K562 (cell line): ENCODE measurements around the gene NPAS2. TPM values are rescaled to one million over a fixed set of nuclear protein-coding genes. Genes with fewer than 3 reads are reported as not detected.

Experiments used
- ATAC-seq: fragments of 200-7000 bp; cut with Tn5 transposase; 3 replicates; pipeline ENCODE4 v1.9.1; 2020; ENCODE audit warnings: moderate library complexity
- BruUV-seq: library from RNA; stranded (reverse); fragments of 400-500 nt; replicated peaks from 2 replicates; lab custom pipeline; 2021; lab: Mats Ljungman, UMichigan
- CTCF ChIA-PET: fragments of 300-600 bp; formaldehyde crosslinking; extraction: SDS; loops from one replicate; lab custom pipeline; 2021; ENCODE audit warnings: low intra/inter-chr PET ratio; lab: Yijun Ruan, JAX
- POLR2A ChIA-PET: fragments of 300-600, 350-650 bp; sonication (Branson Sonifier 250); formaldehyde crosslinking; extraction: SDS; loops from one replicate; lab custom pipeline; 2021; ENCODE audit warnings: antibody characterized with exemption, inconsistent platforms; lab: Yijun Ruan, JAX
- DNase-seq, 4 experiments: peaks; one replicate each; pipeline versions ENCODE4 v3.0.0 to v3.0.0-alpha.2; 2011 to 2018; ENCODE audit warnings: low spot score in 3 of 4, mixed read lengths in 3 of 4; ENCODE audit errors: extremely low read depth in 1 of 4
- FAIRE-seq: peaks from 2 replicates; lab custom pipeline; 2011; peaks lifted over from hg19 to GRCh38; lab: Jason Lieb, UNC
- H2AFZ ChIP-seq: 2 replicates; pipeline ENCODE4 v1.6.0; 2011; ENCODE audit warnings: low read depth, low read length, control low read depth, inconsistent platforms
- H3K27ac ChIP-seq: fragments of 200-600 bp; 3 replicates; pipeline ENCODE4 v1.8.0; 2011; ENCODE audit warnings: low read depth, mild to moderate bottlenecking, control low read depth, inconsistent platforms, low read length, moderate library complexity, mixed read lengths; ENCODE audit errors: extremely low read depth
- H3K27me3 ChIP-seq, 2 experiments: fragments of 300-600 bp in 1 of 2; 2 replicates in 1 of 2; 3 replicates in 1 of 2; pipeline versions ENCODE4 v1.6.0 to v1.8.0; 2011; ENCODE audit warnings: inconsistent platforms in 2 of 2, low read length in 2 of 2, mild to moderate bottlenecking in 1 of 2, mixed read lengths in 1 of 2, moderate library complexity in 1 of 2; ENCODE audit not compliant: control insufficient read depth in 2 of 2, insufficient read depth in 2 of 2
- H3K36me3 ChIP-seq: fragments of 300-600 bp; 3 replicates; pipeline ENCODE4 v1.8.0; 2011; ENCODE audit warnings: mild to moderate bottlenecking, low read length, inconsistent platforms; ENCODE audit not compliant: control insufficient read depth, insufficient read depth
- H3K4me1 ChIP-seq, 2 experiments: fragments of 200-600 bp in 1 of 2; replicated peaks in 1 of 2; 2 replicates in 1 of 2; 3 replicates in 1 of 2; pipeline versions ENCODE4 v1.5.1 to v1.8.0; 2011; ENCODE audit warnings: inconsistent platforms in 2 of 2, low read length in 2 of 2, mild to moderate bottlenecking in 1 of 2, mixed read lengths in 1 of 2, moderate library complexity in 1 of 2; ENCODE audit not compliant: control insufficient read depth in 2 of 2, insufficient read depth in 2 of 2
- H3K4me2 ChIP-seq: 2 replicates; pipeline ENCODE4 v1.6.1; 2011; ENCODE audit warnings: low read length, control low read depth, inconsistent platforms, mixed read lengths; ENCODE audit not compliant: insufficient read depth
- H3K4me3 ChIP-seq: fragments of 200-600 bp; sonication (generic), shearing (Covaris generic); 2 replicates; pipeline ENCODE4 v1.5.1; 2016; ENCODE audit warnings: control low read depth, inconsistent platforms
- H3K79me2 ChIP-seq: fragments of 200-600 bp; 3 replicates; pipeline ENCODE4 v1.8.0; 2011; ENCODE audit warnings: low read length, inconsistent platforms; ENCODE audit not compliant: control insufficient read depth, insufficient read depth
- H3K9ac ChIP-seq, 2 experiments: 2 replicates each; pipeline versions ENCODE4 v1.6.0 to v1.6.1; 2011; ENCODE audit warnings: low read depth in 2 of 2, low read length in 2 of 2, control low read depth in 1 of 2, inconsistent platforms in 1 of 2, mild to moderate bottlenecking in 1 of 2, mixed read lengths in 1 of 2; ENCODE audit not compliant: insufficient read depth in 1 of 2
- H3K9me1 ChIP-seq: one replicate; pipeline ENCODE4 v1.6.0; 2011; ENCODE audit warnings: inconsistent platforms, mild to moderate bottlenecking, low read length, moderate library complexity; ENCODE audit not compliant: control insufficient read depth, insufficient read depth
- H3K9me3 ChIP-seq: replicated peaks from 2 replicates; pipeline ENCODE4 v1.5.1; 2011; ENCODE audit warnings: low read depth, low read length, inconsistent platforms; ENCODE audit not compliant: control insufficient read depth, insufficient read depth
- H4K20me1 ChIP-seq: replicated peaks from 2 replicates; pipeline ENCODE4 v1.6.1; 2011; ENCODE audit warnings: low read length, inconsistent platforms, mixed read lengths; ENCODE audit not compliant: control insufficient read depth, insufficient read depth
- BRD9 ChIP-seq: fragments of 450-650 bp; IDR thresholded peaks from 2 replicates; pipeline ENCODE4 v1.6.1; 2018; ENCODE audit warnings: low read depth; ENCODE audit not compliant: partially characterized antibody
- CREB1 ChIP-seq, 2 experiments: sonication (generic) in 1 of 2; formaldehyde crosslinking in 1 of 2; IDR thresholded peaks; 2 replicates each; pipeline versions ENCODE4 v1.6.1 to v1.8.0; 2012 to 2022; ENCODE audit warnings: inconsistent platforms in 1 of 2, mild to moderate bottlenecking in 1 of 2, missing genetic modification reagents in 1 of 2, moderate library complexity in 1 of 2
- ESRRB ChIP-seq: fragments of 250-450 bp; sonication (Bioruptor Pico); IDR thresholded peaks from 2 replicates; pipeline ENCODE4 v1.5.0; 2020; ENCODE audit warnings: mild to moderate bottlenecking, moderate library complexity, borderline replicate concordance
- FOXJ3 ChIP-seq: sonication (generic); formaldehyde crosslinking; IDR thresholded peaks from 2 replicates; pipeline ENCODE4 v1.4.0; 2020; ENCODE audit warnings: mild to moderate bottlenecking, missing genetic modification reagents
- HNRNPLL ChIP-seq: fragments of 200-400 bp; formaldehyde crosslinking; IDR thresholded peaks from 2 replicates; pipeline ENCODE4 v1.6.1; 2017; ENCODE audit warnings: low read length, low read depth, mild to moderate bottlenecking; ENCODE audit not compliant: poor library complexity, severe bottlenecking
- KDM2B ChIP-seq: fragments of 250-450 bp; sonication (Bioruptor Pico); IDR thresholded peaks from 2 replicates; pipeline ENCODE4 v1.8.0; 2021; ENCODE audit warnings: mild to moderate bottlenecking, moderate library complexity
- PURB ChIP-seq: sonication (generic); formaldehyde crosslinking; IDR thresholded peaks from 2 replicates; pipeline ENCODE4 v1.9.0; 2021; ENCODE audit warnings: low read depth, mild to moderate bottlenecking, missing genetic modification reagents
- SP2 ChIP-seq: IDR thresholded peaks from 2 replicates; pipeline ENCODE4 v1.6.1; 2011; ENCODE audit warnings: mild to moderate bottlenecking, low read depth, low read length, moderate library complexity; ENCODE audit not compliant: poor library complexity, severe bottlenecking; ENCODE audit errors: extremely low read depth
- ZNF696 ChIP-seq: fragments of 250-450 bp; sonication (Bioruptor Pico); conservative IDR thresholded peaks from 2 replicates; pipeline ENCODE4 v1.4.0; 2020; ENCODE audit warnings: mild to moderate bottlenecking, moderate library complexity
- WGBS: fragments of 100-300 bp; shearing (Covaris generic); methylation state at CpG from one replicate; pipeline ENCODE4 v1.1.6; 2016; ENCODE audit warnings: low coverage, mixed read lengths; ENCODE audit not compliant: insufficient coverage; ENCODE audit errors: missing lambda C conversion rate; 5-methylcytosine and 5-hydroxymethylcytosine counted together
- in situ Hi-C: fragments of 300-500 bp; cut with MboI; formaldehyde crosslinking; loops from 4 replicates; pipeline ENCODE4 v1.15.0; 2018; ENCODE audit warnings: inconsistent platforms, mixed read lengths
- intact Hi-C: fragments of 100-400 bp; cut with micrococcal nuclease; formaldehyde crosslinking; loops from 2 replicates; pipeline ENCODE4 v1.14.2; 2022
- polyA plus RNA-seq, 8 experiments: library from polyadenylated mRNA; depleted of rRNA in 4 of 8; stranded (reverse) in 5 of 8; unstranded in 3 of 8; fragments of >200 nt; fragmentation: Nextera tagmentation in 2 of 8; fragmentation: Illumina TruSeq in 1 of 8; extraction: Ambion mirVana in 2 of 8; extraction: Trizol in 1 of 8; gene quantifications; 2 replicates each; pipeline versions ENCODE4 v1.2.1 to v1.2.3, GENCODE V29; 2011 to 2014; ENCODE audit warnings: inconsistent platforms in 1 of 8, missing spikeins in 1 of 8
- total RNA-seq, 7 experiments: library from RNA; depleted of rRNA in 6 of 7; stranded (reverse); fragments of >200 nt in 6 of 7; fragmentation: Illumina TruSeq in 2 of 7; extraction: Trizol in 2 of 7; gene quantifications; 2 replicates each; pipeline versions ENCODE4 v1.2.1 to v1.2.3, GENCODE V29; 2011 to 2021; ENCODE audit warnings: low replicate concordance in 1 of 7
- TF ChIP-seq, protein P1 (sequence below): fragments of 250-450 bp; sonication (Bioruptor Pico); IDR thresholded peaks from 2 replicates; pipeline ENCODE4 v1.8.0; 2022; ENCODE audit warnings: moderate library complexity, mild to moderate bottlenecking, inconsistent platforms
- TF ChIP-seq, protein P2 (sequence below): IDR thresholded peaks from 3 replicates; pipeline ENCODE4 v1.6.1; 2011; ENCODE audit warnings: borderline replicate concordance, mild to moderate bottlenecking, moderate library complexity; ENCODE audit not compliant: insufficient read length; ENCODE audit errors: extremely low read depth

Gene NPAS2
- total and polyA plus RNA-seq, 9 of the 15 experiments (the other 6 are each of a cell fraction or from before 2014, with no cell fraction given): 0.06 to 0.29 (median 0.07) TPM; not detected in 5

DNA sequence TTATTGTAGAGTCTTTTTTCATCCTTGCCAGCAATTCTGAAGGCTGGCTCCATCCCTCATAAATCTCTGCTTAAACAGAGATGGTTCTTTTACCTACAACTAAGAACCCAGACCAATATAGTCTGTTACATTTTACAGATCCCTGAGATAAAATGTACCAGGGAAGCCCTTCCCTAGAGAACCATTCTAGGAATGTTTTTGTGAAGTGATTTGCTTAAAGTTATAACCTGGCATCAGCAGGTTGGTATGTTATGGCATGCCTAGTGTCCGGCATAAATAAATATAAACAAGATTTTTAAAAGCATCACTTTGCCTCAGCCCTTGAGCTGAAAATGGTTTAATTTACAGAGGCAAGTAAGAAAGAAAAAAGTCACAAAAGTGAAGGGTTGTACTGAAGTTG lies 18.5 kb upstream of the NPAS2 start:
- FAIRE-seq (no peak), ATAC-seq (no peak), DNase-seq (no peak)
- Histone ChIP-seq H3K4me3 (no peak overlapping the region), H3K36me3 (no peaks in the 10 kb centered on the region), H3K27ac (no peak overlapping the region), H3K9ac (no peak overlapping the region), H3K4me1 (no peaks in the 10 kb centered on the region), H3K27me3 (peaks cover 11 to 59% of the 10 kb centered on the region in 2 experiments; a peak in 4 of 5 replicates), H4K20me1 (no peaks in the 10 kb centered on the region), H3K9me1 (no peaks in the 10 kb centered on the region), H3K9me3 (no peaks in the 10 kb centered on the region), H2AFZ (no peak overlapping the region), H3K4me2 (no peak overlapping the region), H3K79me2 (no peaks in the 10 kb centered on the region)
- intact Hi-C loops: no loop called here
- BruUV-seq: no TSS peak
- TF ChIP-seq FOXJ3 (CRISPR knock-in tag): no peak
- in situ Hi-C loops: no loop called here
- WGBS: 6% methylated on average over 1 of the region's 1 CpG
- ChIA-PET POLR2A (no interaction called here), CTCF (no interaction called here)

DNA sequence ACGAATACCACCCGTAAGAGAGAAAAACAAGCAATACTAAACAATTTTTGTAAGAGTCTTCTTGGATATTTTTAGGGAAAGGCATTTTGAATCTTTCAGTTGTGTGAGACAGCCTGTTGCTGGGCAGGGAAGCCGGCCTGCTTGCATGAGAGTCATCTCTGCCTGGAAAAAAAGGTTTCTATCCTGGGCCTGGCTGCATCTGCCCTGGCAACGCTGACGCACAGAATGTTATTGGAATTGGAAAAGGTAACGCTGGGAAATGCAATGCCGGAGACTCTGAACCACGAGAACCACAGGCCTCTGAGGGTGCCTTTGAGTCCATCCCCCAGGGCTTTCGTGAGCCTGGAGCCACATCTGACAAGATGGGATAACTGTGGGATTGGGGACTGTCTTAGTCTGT lies 17.9 kb upstream of the NPAS2 start:
- H3K27me3 ChIP-seq: peaks cover 10 to 65% of the 10 kb centered on the region in 2 experiments
- H3K79me2 ChIP-seq: no peaks in the 10 kb centered on the region
- no peaks in the 10 kb centered on the region for H3K4me1 ChIP-seq
- no peaks in the 10 kb centered on the region for H3K9me1 ChIP-seq
- FAIRE-seq (no peak), ATAC-seq (no peak), DNase-seq (no peak)
- no peaks in the 10 kb centered on the region for H3K36me3 ChIP-seq
- POLR2A ChIA-PET: no interaction called here
- H3K4me3 ChIP-seq: no peak overlapping the region
- no peak overlapping the region for H3K4me2 ChIP-seq
- intact Hi-C loops: no loop called here
- in situ Hi-C loops: no loop called here
- 0% methylated on average over 9 of the region's 9 CpGs for WGBS
- H3K9ac ChIP-seq: no peak overlapping the region
- H4K20me1 ChIP-seq: no peaks in the 10 kb centered on the region; the same call in 1 of the 2 replicates
- CTCF ChIA-PET: no interaction called here
- BruUV-seq: no TSS peak
- H3K9me3 ChIP-seq: no peaks in the 10 kb centered on the region
- no peak overlapping the region for H2AFZ ChIP-seq
- no peak overlapping the region for H3K27ac ChIP-seq
- no peak for TF ChIP-seq HNRNPLL
- TF ChIP-seq ESRRB (CRISPR knock-in tag): no peak
- TF ChIP-seq ZNF696: no peak
- no peak for TF ChIP-seq BRD9
- TF ChIP-seq KDM2B (CRISPR knock-in tag): no peak
- TF ChIP-seq, protein P1, sequence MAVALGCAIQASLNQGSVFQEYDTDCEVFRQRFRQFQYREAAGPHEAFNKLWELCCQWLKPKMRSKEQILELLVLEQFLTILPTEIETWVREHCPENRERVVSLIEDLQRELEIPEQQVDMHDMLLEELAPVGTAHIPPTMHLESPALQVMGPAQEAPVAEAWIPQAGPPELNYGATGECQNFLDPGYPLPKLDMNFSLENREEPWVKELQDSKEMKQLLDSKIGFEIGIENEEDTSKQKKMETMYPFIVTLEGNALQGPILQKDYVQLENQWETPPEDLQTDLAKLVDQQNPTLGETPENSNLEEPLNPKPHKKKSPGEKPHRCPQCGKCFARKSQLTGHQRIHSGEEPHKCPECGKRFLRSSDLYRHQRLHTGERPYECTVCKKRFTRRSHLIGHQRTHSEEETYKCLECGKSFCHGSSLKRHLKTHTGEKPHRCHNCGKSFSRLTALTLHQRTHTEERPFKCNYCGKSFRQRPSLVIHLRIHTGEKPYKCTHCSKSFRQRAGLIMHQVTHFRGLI: no peak
- no peak for TF ChIP-seq PURB
- TF ChIP-seq, protein P2, sequence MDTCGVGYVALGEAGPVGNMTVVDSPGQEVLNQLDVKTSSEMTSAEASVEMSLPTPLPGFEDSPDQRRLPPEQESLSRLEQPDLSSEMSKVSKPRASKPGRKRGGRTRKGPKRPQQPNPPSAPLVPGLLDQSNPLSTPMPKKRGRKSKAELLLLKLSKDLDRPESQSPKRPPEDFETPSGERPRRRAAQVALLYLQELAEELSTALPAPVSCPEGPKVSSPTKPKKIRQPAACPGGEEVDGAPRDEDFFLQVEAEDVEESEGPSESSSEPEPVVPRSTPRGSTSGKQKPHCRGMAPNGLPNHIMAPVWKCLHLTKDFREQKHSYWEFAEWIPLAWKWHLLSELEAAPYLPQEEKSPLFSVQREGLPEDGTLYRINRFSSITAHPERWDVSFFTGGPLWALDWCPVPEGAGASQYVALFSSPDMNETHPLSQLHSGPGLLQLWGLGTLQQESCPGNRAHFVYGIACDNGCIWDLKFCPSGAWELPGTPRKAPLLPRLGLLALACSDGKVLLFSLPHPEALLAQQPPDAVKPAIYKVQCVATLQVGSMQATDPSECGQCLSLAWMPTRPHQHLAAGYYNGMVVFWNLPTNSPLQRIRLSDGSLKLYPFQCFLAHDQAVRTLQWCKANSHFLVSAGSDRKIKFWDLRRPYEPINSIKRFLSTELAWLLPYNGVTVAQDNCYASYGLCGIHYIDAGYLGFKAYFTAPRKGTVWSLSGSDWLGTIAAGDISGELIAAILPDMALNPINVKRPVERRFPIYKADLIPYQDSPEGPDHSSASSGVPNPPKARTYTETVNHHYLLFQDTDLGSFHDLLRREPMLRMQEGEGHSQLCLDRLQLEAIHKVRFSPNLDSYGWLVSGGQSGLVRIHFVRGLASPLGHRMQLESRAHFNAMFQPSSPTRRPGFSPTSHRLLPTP: no peak
- TF ChIP-seq CREB1 (IDR thresholded peaks at IDR 0.05): no peak
- no peak for TF ChIP-seq CREB1 (CRISPR knock-in tag; IDR thresholded peaks at IDR 0.05)
- no peak for TF ChIP-seq SP2
